ENCODE measurements around the gene LAMA2. TPM values are rescaled to one million over a fixed set of nuclear protein-coding genes. Genes with fewer than 3 reads are reported as not detected.

Gene LAMA2
- total and polyA plus RNA-seq, 2 donors (not counting 3 experiments of a cell fraction or from before 2014, with no cell fraction given), result 0.51 to 0.75 TPM

DNA sequence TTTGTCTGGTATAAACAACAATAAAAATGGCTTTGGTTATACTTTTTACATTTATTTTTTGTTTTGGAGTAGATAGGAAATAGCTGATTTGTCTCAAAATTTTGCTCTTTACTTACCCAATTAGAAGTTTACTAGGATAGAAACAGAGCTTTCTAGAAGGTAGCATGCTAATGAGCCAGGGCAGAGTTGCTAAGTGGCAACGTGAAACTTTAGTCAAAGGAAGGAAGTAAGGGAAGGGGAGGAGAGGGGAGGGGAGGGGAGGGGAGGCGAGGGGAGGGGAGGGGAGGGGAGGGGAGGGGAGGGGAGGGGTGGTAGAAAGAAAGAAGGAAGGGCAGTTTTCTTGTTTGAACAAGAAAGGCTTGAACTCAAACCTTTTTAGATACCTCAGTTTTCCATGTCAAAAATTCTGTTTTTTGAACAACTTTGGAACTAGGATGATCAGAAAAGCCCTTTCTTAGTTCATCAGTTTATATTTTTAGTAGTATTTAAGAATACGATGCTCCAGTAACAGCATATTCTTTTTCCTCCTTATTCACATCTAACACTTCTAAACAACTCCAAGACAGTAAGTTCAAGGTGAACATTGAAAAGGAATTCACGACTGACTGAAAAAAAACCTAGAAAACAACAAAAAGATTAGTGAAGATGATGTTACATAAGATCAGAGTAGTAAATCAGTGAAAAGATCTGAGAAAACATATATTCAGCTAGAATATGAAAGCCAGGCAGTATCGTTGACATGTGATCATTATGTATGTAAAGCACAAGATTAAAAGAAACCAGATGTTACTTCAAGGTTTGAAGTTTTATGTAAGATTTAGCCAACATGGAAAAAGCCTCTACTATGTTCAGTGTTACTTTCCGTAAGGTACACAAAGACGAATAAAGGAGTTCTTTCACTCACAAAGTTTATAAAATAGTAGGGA is 563.6 kb downstream of the LAMA2 start:
- FAIRE-seq (no peak), DNase-seq (ENCODE audit: low read depth, low spot score) (no peak)
- dilution Hi-C loops (cut with MboI; ENCODE audit: extremely low pct_ligation_motif_present, low sequenced_read_pairs) (no loop called here), intact Hi-C loops (cut with micrococcal nuclease) (no loop called here)
- Histone ChIP-seq H3K9ac (replicated peaks; ENCODE audit: extremely low read depth, insufficient read depth, low read length) (no peak overlapping the region), H3K4me1 (ENCODE audit: control insufficient read depth, extremely low read depth, insufficient read depth, low read length) (no peaks in the 10 kb centered on the region), H3K4me2 (ENCODE audit: insufficient read depth, low read length) (no peak overlapping the region), H3K36me3 (ENCODE audit: control insufficient read depth in 2 of 2, extremely low read depth in 1 of 2, insufficient read depth in 2 of 2, low read length in 2 of 2) (no peaks in the 10 kb centered on the region), H3K27ac (ENCODE audit: insufficient read depth, low read depth, low read length) (no peak overlapping the region), H3K9me3 (replicated peaks; ENCODE audit: control insufficient read depth, insufficient read depth, low read length) (no peaks in the 10 kb centered on the region), H4K20me1 (replicated peaks; ENCODE audit: control insufficient read depth, extremely low read depth, insufficient read depth, low read length) (no peaks in the 10 kb centered on the region), H3K9me1 (replicated peaks; ENCODE audit: control insufficient read depth, extremely low read depth, insufficient read depth, low read length) (no peaks in the 10 kb centered on the region), H3K79me2 (ENCODE audit: control insufficient read depth, insufficient read depth, low read length) (no peaks in the 10 kb centered on the region), H3K27me3 (ENCODE audit: control insufficient read depth in 2 of 2, insufficient read depth in 2 of 2, low read length in 2 of 2) (no peaks in the 10 kb centered on the region), H2AFZ (ENCODE audit: low read depth, low read length) (no peak overlapping the region), H3K4me3 (replicated peaks in 1 of 3; ENCODE audit: insufficient read depth in 1 of 3, low read depth in 1 of 3, low read length in 3 of 3) (no peak overlapping the region)
- ChIA-PET POLR2A (no interaction called here), CTCF (interaction anchor here (1.0 kb wide), 1 partner anchor 76 kb away, joined by 3 read pairs; no protein-coding TSS in a partner anchor)
- BruUV-seq (replicated peaks), result no TSS peak
- TF ChIP-seq EZH2 (IDR thresholded peaks at IDR 0.05; ENCODE audit: borderline replicate concordance, low read depth, low read length, severe bottlenecking) (no peak), POLR2AphosphoS5 (IDR thresholded peaks at IDR 0.05; ENCODE audit: insufficient read depth, low read depth, low read length) (no peak), MYC (IDR thresholded peaks at IDR 0.05; ENCODE audit: low read depth, low read length) (no peak)

GRCh38 chr6:129447198-129447565 is 564.2 kb downstream of the LAMA2 start:
- no peaks in the 10 kb centered on the region for H3K79me2 ChIP-seq (ENCODE audit: control insufficient read depth, insufficient read depth, low read length)
- FAIRE-seq, result no peak
- H3K36me3 ChIP-seq (ENCODE audit: control insufficient read depth in 2 of 2, extremely low read depth in 1 of 2, insufficient read depth in 2 of 2, low read length in 2 of 2), result no peaks in the 10 kb centered on the region
- H3K27ac ChIP-seq (ENCODE audit: insufficient read depth, low read depth, low read length), result no peak overlapping the region
- H3K4me3 ChIP-seq (replicated peaks in 1 of 3; ENCODE audit: insufficient read depth in 1 of 3, low read depth in 1 of 3, low read length in 3 of 3), result no peak overlapping the region
- intact Hi-C loops (cut with micrococcal nuclease) (no loop called here), dilution Hi-C loops (cut with MboI; ENCODE audit: extremely low pct_ligation_motif_present, low sequenced_read_pairs) (no loop called here)
- no peaks in the 10 kb centered on the region for H3K4me1 ChIP-seq (ENCODE audit: control insufficient read depth, extremely low read depth, insufficient read depth, low read length)
- no peaks in the 10 kb centered on the region for H3K9me1 ChIP-seq (replicated peaks; ENCODE audit: control insufficient read depth, extremely low read depth, insufficient read depth, low read length)
- H3K9ac ChIP-seq (replicated peaks; ENCODE audit: extremely low read depth, insufficient read depth, low read length), result no peak overlapping the region
- no peak overlapping the region for H2AFZ ChIP-seq (ENCODE audit: low read depth, low read length)
- no peak for DNase-seq (ENCODE audit: low read depth, low spot score)
- H3K9me3 ChIP-seq (replicated peaks; ENCODE audit: control insufficient read depth, insufficient read depth, low read length), result no peaks in the 10 kb centered on the region
- BruUV-seq (replicated peaks), result no TSS peak
- no peaks in the 10 kb centered on the region for H4K20me1 ChIP-seq (replicated peaks; ENCODE audit: control insufficient read depth, extremely low read depth, insufficient read depth, low read length)
- H3K4me2 ChIP-seq (ENCODE audit: insufficient read depth, low read length), result no peak overlapping the region
- ChIA-PET POLR2A (no interaction called here), CTCF (no interaction called here)
- TF ChIP-seq JUN (IDR thresholded peaks at IDR 0.05; ENCODE audit: borderline replicate concordance, insufficient read depth, insufficient read length, low read depth) (no peak), POLR2A (IDR thresholded peaks at IDR 0.05; ENCODE audit: low read depth, low read length) (no peak)
- H3K27me3 ChIP-seq (ENCODE audit: control insufficient read depth in 2 of 2, insufficient read depth in 2 of 2, low read length in 2 of 2), result no peaks in the 10 kb centered on the region

Data from endothelial cell of umbilical vein (primary cell).